BLaER1 (cell line): Measurements from ENCODE around the gene GSG1L.

ENCODE experiments used
- H3K27ac ChIP-seq: shearing (Covaris generic); formaldehyde crosslinking; 2 replicates; pipeline ENCODE4 v1.8.1; 2022
- H3K27me3 ChIP-seq: shearing (Covaris generic); formaldehyde crosslinking; 2 replicates; pipeline ENCODE4 v1.8.1; 2022
- H3K36me3 ChIP-seq: shearing (Covaris generic); formaldehyde crosslinking; 2 replicates; pipeline ENCODE4 v1.8.1; 2022
- H3K4me1 ChIP-seq: shearing (Covaris generic); formaldehyde crosslinking; 2 replicates; pipeline ENCODE4 v1.8.1; 2022
- H3K4me2 ChIP-seq: shearing (Covaris generic); formaldehyde crosslinking; 2 replicates; pipeline ENCODE4 v1.8.1; 2022
- H3K4me3 ChIP-seq: shearing (Covaris generic); formaldehyde crosslinking; 2 replicates; pipeline ENCODE4 v1.8.1; 2022
- H3K9ac ChIP-seq: shearing (Covaris generic); formaldehyde crosslinking; 2 replicates; pipeline ENCODE4 v1.8.1; 2022
- H3K9me3 ChIP-seq: shearing (Covaris generic); formaldehyde crosslinking; 2 replicates; pipeline ENCODE4 v1.8.1; 2022
- H4K20me1 ChIP-seq: shearing (Covaris generic); formaldehyde crosslinking; 2 replicates; pipeline ENCODE4 v1.8.1; 2022
- Cebpa-rat ChIP-seq: shearing (Covaris generic); IDR thresholded peaks from 2 replicates; pipeline ENCODE4 v1.8.1; 2022

Gene GSG1L

GRCh38 chr16:27762441-27762840, 301.1 kb downstream of the GSG1L start:
- H3K9me3 ChIP-seq: peaks cover 14% of the 10 kb centered on the region
- no peaks in the 10 kb centered on the region for H3K27me3 ChIP-seq
- H3K4me2 ChIP-seq: peak overlapping the region; percentile 82
- H3K36me3 ChIP-seq: peaks cover 29% of the 10 kb centered on the region
- no peak for TF ChIP-seq Cebpa-rat
- no peaks in the 10 kb centered on the region for H4K20me1 ChIP-seq
- H3K4me1 ChIP-seq: peaks cover 53% of the 10 kb centered on the region
- H3K27ac ChIP-seq: peak overlapping the region; percentile 54
- no peak overlapping the region for H3K4me3 ChIP-seq
- H3K9ac ChIP-seq: no peak overlapping the region

GRCh38 chr16:27761816-27762215, 301.7 kb downstream of the GSG1L start:
- H3K4me3 ChIP-seq: no peak overlapping the region; the same call in 1 of the 2 replicates
- peak overlapping the region; percentile 54 for H3K27ac ChIP-seq
- no peaks in the 10 kb centered on the region for H3K27me3 ChIP-seq
- no peak overlapping the region for H3K9ac ChIP-seq
- 0 out of 2 replicates have a peak, but pooled peaks have one; percentile 20 for TF ChIP-seq Cebpa-rat
- peaks cover 53% of the 10 kb centered on the region for H3K4me1 ChIP-seq
- H4K20me1 ChIP-seq: no peaks in the 10 kb centered on the region
- peaks cover 24% of the 10 kb centered on the region for H3K36me3 ChIP-seq
- peaks cover 14% of the 10 kb centered on the region for H3K9me3 ChIP-seq
- H3K4me2 ChIP-seq: peak overlapping the region; percentile 82

- Histone ChIP-seq H3K36me3 (peaks cover 16% of the 10 kb centered on the region), H4K20me1 (no peaks in the 10 kb centered on the region), H3K9me3 (peaks cover 14% of the 10 kb centered on the region), H3K27me3 (no peaks in the 10 kb centered on the region), H3K4me2 (peak overlapping the region; percentile 82), H3K27ac (peak overlapping the region; percentile 54), H3K4me3 (no peak overlapping the region), H3K9ac (no peak overlapping the region), H3K4me1 (peaks cover 61% of the 10 kb centered on the region)
- no peak for TF ChIP-seq Cebpa-rat
Observed at GRCh38 chr16:27760789-27761176, 302.7 kb downstream of the GSG1L start.

GRCh38 chr16:27759967-27760788, 303.3 kb downstream of the GSG1L start:
- Histone ChIP-seq H3K4me3 (no peak overlapping the region), H3K27ac (peak overlapping the region; percentile 61), H3K36me3 (peaks cover 12% of the 10 kb centered on the region), H3K9ac (no peak overlapping the region), H3K27me3 (no peaks in the 10 kb centered on the region), H3K4me2 (peak overlapping the region; percentile 82), H3K9me3 (peaks cover 14% of the 10 kb centered on the region), H4K20me1 (no peaks in the 10 kb centered on the region), H3K4me1 (peaks cover 67% of the 10 kb centered on the region)
- TF ChIP-seq Cebpa-rat: no peak

- Histone ChIP-seq H3K27me3 (no peaks in the 10 kb centered on the region), H3K9me3 (peaks cover 6% of the 10 kb centered on the region), H3K4me1 (peaks cover 75% of the 10 kb centered on the region), H3K27ac (peak overlapping the region; percentile 61; the same call in 1 of the 2 replicates), H3K4me3 (no peak overlapping the region), H4K20me1 (no peaks in the 10 kb centered on the region), H3K9ac (no peak overlapping the region), H3K36me3 (peaks cover 4% of the 10 kb centered on the region), H3K4me2 (peak overlapping the region; percentile 82)
- no peak for TF ChIP-seq Cebpa-rat
Observed at GRCh38 chr16:27759301-27759871, 304.1 kb downstream of the GSG1L start.

GRCh38 chr16:27758544-27758943, 305.0 kb downstream of the GSG1L start:
- Histone ChIP-seq H3K36me3 (no peaks in the 10 kb centered on the region), H3K27me3 (no peaks in the 10 kb centered on the region), H3K9ac (no peak overlapping the region), H3K4me3 (no peak overlapping the region), H3K4me1 (peaks cover 84% of the 10 kb centered on the region), H3K9me3 (no peaks in the 10 kb centered on the region), H3K27ac (no peak overlapping the region), H3K4me2 (no peak overlapping the region), H4K20me1 (no peaks in the 10 kb centered on the region)
- TF ChIP-seq Cebpa-rat: no peak

- H4K20me1 ChIP-seq: no peaks in the 10 kb centered on the region
- H3K9ac ChIP-seq: no peak overlapping the region
- H3K9me3 ChIP-seq: no peaks in the 10 kb centered on the region
- no peak for TF ChIP-seq Cebpa-rat
- no peak overlapping the region for H3K4me3 ChIP-seq
- no peaks in the 10 kb centered on the region; the same call in 1 of the 2 replicates for H3K36me3 ChIP-seq
- peak overlapping the region; percentile 72 for H3K4me2 ChIP-seq
- peak overlapping the region; percentile 60 for H3K27ac ChIP-seq
- no peaks in the 10 kb centered on the region for H3K27me3 ChIP-seq
- H3K4me1 ChIP-seq: peaks cover 79% of the 10 kb centered on the region
Observed at GRCh38 chr16:27756206-27756970, 307.1 kb downstream of the GSG1L start.

- TF ChIP-seq Cebpa-rat: no peak
- Histone ChIP-seq H3K27me3 (no peaks in the 10 kb centered on the region), H3K9me3 (no peaks in the 10 kb centered on the region), H3K9ac (peak overlapping the region; percentile 42), H3K4me1 (peaks cover 66% of the 10 kb centered on the region), H4K20me1 (no peaks in the 10 kb centered on the region), H3K4me3 (no peak overlapping the region), H3K36me3 (peaks cover 8% of the 10 kb centered on the region), H3K4me2 (peak overlapping the region; percentile 72), H3K27ac (peak overlapping the region; percentile 77)
Observed at GRCh38 chr16:27754788-27755690, 308.5 kb downstream of the GSG1L start.

GRCh38 chr16:27753563-27753962, 310.0 kb downstream of the GSG1L start:
- Histone ChIP-seq H4K20me1 (no peaks in the 10 kb centered on the region), H3K27me3 (no peaks in the 10 kb centered on the region), H3K4me1 (peaks cover 66% of the 10 kb centered on the region), H3K4me2 (peak overlapping the region; percentile 72), H3K9me3 (no peaks in the 10 kb centered on the region), H3K36me3 (peaks cover 15% of the 10 kb centered on the region), H3K4me3 (no peak overlapping the region), H3K9ac (peak overlapping the region; percentile 42; the same call in 1 of the 2 replicates), H3K27ac (peak overlapping the region; percentile 77)
- no peak for TF ChIP-seq Cebpa-rat
